Right renal cortex interstitium (tissue), 3 donors: Measurements from ENCODE around the gene LY86. TPM values are rescaled to one million over a fixed set of nuclear protein-coding genes. Genes with fewer than 3 reads are reported as not detected.

ENCODE experiments used
- DNase-seq, 3 donors: peaks; one replicate each; pipeline ENCODE4 v3.0.0-alpha.2; 2013; ENCODE audit warnings: low read depth in 3 of 3, low spot score in 2 of 3
- polyA plus RNA-seq, 3 donors: library from polyadenylated mRNA; unstranded; fragments of 120-200 nt; gene quantifications; one replicate each; pipeline ENCODE4 v1.2.1, GENCODE V29; 2013; ENCODE audit not compliant: insufficient read length in 3 of 3

The LY86 gene
- polyA plus RNA-seq, 3 donors = 1.8 to 2.2 (median 2.2) TPM

DNA sequence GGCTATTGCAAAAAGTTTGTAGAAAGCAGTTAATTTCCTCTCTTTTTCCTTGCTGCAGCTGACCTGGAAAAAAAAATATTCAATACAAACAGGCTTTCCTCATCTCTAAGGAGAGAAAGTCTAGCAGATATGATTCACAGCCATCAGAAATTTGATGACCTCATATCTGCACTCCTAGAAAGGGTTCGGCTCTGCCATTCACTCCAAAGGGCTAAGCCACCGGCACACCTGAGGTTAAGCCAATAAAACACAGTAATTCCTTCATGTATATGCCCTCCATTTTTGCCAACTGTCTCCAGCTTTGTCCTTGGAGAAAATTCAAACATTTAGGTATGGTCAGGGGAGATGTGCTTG is 18.7 kb upstream of the LY86 start:
- no peak for DNase-seq

- DNase-seq = no peak
Observed at GRCh38 chr6:6570929-6571671, 17.4 kb upstream of the LY86 start.

DNA sequence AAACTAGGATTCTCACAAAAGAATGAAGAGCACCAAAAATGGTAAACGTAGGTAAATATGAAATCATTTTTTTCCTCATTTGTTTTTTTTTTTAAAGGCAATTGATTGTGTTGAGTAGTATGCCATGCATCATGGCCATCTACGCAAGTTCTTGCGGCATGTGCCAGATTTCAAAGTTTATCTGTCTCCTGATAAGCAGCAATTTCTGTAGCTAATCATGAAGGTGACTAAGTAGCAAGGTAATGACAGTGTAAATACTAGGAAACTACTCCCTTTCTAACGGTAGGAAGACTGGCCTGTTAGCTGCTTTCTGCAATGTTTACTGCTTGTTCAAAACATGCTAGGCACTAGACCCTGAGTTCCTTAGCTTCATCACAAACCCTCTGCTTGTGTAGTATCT is 13.4 kb upstream of the LY86 start:
- DNase-seq = no peak

GRCh38 chr6:6577735-6578134 is 10.8 kb upstream of the LY86 start:
- DNase-seq = no peak

- no peak for DNase-seq
Observed at GRCh38 chr6:6579281-6579680, 9.2 kb upstream of the LY86 start.

DNA sequence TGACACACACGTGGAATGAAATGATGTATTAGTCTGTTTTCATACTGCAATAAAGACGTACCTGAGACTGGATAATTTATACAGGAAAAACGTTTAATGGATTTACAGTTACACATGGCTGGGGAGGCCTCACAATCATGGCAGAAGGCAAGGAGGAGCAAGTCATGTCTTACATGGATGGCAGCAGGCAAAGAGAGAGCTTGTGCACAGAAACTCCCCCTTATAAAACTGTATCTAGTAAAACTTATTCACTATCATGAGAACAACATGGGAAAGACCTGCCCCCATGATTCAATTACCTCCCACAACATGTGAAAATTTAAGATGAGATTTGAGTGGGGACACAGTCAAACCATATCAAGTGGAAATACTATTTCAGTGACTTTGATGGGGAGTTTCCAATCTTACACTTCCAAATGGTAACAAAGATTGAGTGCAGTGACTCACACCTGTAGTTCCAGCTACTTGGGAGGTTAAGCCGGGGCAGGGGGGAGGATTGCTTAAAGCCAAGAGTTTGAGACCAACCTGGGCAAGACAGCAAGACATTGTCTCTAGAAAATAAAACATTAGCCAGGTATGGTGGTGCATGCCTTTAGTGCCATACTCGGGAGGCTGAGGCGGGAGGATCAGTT is 8.2 kb upstream of the LY86 start:
- DNase-seq = no peak

GRCh38 chr6:6581054-6581453 is 7.5 kb upstream of the LY86 start:
- DNase-seq = no peak

- DNase-seq = no peak
Observed at GRCh38 chr6:6582131-6582530, 6.4 kb upstream of the LY86 start.

- DNase-seq = no peak
Observed at GRCh38 chr6:6583836-6584235, 4.7 kb upstream of the LY86 start.

GRCh38 chr6:6584310-6585002 is 4.1 kb upstream of the LY86 start:
- DNase-seq = no peak

GRCh38 chr6:6585003-6585311 is 3.6 kb upstream of the LY86 start:
- no peak for DNase-seq

DNA sequence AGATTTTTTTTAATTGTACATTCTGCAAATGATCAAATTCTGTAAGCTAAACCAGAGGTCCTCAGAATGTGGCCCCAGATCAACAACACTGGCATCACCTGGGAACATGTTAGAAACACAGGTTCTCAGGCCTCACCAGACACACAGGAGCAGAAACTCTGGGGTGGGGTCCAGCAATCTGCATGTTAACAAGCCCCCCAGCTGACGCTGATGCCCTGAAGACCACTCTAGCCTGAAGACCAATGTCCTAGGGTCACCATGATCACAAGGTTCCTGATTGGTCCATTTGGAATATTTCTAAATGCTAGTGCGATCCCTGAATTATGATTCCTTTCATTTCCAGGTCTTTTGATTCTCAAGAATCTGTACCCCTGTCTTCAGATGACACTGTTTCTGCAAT is 2.4 kb upstream of the LY86 start:
- DNase-seq = no peak

DNA sequence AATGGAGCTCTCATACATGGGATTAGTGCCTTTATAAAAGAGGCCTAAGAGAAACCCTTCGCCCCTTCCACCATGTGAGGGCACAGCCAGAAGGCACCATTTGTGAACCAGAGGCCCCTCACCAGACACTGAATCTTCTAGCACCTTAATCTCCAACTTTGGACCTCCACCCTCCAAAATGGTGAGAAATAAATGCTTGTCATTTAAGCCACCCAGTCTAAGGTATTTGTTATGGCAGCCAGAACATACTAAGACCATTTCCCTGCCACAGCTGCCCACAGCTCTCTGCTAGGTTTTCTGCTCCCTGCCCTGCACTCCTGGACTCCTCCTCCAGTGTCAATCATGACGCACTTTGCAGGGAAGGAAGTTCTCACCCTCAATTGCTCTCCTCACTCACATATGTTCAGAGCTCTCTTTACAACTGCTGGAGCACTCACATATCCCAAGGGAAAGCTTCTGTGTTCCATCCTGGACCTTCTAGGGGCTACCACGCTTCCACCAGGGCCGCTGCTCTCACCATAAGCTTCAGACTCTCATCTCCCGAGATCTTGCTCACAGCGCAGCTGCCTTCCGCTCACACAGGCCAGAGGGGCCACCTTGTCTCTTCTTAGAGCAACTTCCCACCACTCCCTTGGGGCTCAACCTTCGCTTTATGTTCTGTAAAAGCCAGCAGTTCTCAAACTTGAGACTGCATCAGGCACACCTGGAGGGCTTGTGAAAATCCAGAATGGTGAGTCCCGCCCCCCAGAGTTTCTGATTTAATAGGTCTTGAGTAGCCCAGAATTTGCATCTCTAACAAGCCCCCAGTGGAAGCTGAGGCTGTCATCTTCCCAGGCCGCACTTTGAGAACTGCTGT is 1.6 kb upstream of the LY86 start:
- DNase-seq = no peak

- DNase-seq = no peak
Observed at GRCh38 chr6:6587696-6588063, 840 bp upstream of the LY86 start.

DNA sequence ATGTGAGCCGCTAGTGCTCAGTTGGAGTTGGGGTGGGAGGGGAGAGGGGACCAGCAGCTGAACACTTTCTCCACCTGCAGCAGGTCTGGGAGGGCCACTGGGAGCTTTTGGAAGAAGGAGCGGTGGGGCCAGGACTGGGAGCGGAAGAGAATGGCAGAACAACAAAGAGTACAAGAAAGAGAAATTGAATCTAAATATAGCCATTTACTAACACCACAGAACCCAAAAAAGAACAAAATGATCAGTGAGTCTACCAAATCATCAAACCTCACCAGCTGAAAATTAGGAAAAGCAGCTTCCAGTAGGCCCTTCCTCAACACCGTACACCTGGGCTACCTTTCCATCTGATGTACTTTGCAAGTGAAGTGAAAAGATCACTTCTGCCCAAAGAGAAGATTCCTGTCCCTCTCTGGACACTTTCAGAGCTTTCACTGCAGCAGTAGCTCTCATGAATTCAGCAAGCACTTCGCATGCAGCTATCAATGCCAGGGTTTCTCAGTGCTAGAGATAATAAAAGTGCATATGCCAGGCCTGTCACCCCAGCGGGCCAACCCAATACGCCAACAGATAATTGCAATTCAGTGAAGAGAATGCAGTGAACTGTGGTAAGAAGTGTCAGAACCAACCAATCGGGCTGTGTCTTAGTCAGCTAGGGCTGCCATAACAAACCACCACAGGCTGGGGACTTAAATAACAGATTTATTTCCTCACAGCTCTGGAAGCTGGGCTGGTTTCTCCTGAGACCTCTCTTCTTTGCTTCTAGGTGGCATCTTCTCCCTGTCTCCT is 597 bp downstream of the LY86 start:
- no peak for DNase-seq

DNA sequence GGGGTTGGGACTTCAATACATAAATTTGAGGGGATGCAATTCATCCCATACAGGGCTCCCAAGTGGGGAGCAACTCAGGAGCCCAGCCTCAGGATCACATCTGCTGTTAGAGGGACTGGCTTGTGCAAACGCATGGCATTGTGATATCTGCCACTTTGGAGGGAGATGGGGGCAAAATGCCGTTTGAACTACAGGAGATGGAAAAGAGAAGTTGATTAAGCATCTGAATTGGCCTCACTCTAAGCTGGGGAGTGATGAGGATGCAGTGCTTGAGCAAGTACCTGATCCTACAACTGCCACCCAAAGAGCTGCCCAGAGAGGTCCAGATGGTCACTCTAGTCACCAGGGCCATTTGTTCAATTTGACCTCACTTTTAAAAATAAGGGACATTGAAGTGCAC is 2.0 kb downstream of the LY86 start:
- DNase-seq = no peak

- DNase-seq = no peak
Observed at GRCh38 chr6:6591778-6592465, 3.4 kb downstream of the LY86 start.

DNA sequence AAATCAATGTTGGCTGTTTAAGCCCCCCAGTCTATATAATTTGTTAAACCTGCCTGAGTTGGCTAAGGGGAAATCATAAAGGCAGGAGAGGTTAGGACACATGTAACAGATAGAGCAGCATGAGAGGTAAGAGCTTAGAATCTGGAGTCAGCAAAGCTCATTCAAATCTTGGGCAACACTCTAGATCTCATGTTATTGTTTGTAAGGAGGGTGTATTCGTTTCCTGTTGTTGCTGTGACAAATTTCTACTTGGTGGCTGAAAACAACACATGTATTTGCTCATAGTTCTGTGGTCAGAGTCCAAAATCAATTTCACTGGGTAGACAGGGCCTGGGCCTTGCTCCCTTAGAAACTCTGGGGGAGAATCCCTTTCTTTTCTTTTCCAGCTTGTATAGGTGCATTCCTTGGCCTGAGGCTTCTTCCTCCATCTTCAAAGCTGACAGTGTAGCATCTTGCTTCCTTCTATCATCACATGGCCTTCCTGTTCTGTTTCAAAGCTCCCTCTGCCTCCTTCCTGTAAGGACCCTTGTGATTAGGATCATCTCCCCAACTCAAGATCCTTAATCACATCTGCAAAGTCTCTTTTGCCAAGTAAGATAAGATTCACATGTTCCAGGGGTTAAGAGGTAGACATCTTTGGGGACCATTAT is 4.4 kb downstream of the LY86 start:
- DNase-seq = no peak

GRCh38 chr6:6593867-6594468 is 5.4 kb downstream of the LY86 start:
- DNase-seq = no peak
